Hematopoietic multipotent progenitor cell treated with erythropoietin and hydrocortisone succinate and interleukin-3 and kit ligand, for 17 days (in vitro differentiated cells): ENCODE results near the gene ADD2.
"Not testable (repeated sequence)": the region's sequence is repeated elsewhere in the genome, so short reads cannot be mapped to it uniquely, and the experiment has no call there.

Experiments
- DNase-seq: peaks from one replicate; pipeline ENCODE4 v3.0.0-alpha.2; 2015; ENCODE audit warnings: low spot score

The ADD2 gene

GRCh38 chr2:70748002-70748784 is 19.8 kb downstream of the ADD2 start:
- no peak for DNase-seq

GRCh38 chr2:70747284-70747683 is 20.7 kb downstream of the ADD2 start:
- DNase-seq, result no peak

GRCh38 chr2:70746094-70746974 is 21.7 kb downstream of the ADD2 start:
- DNase-seq, result no peak

GRCh38 chr2:70745276-70745825 is 22.6 kb downstream of the ADD2 start:
- no peak for DNase-seq

- no peak for DNase-seq
Measured at GRCh38 chr2:70744397-70744796, 23.6 kb downstream of the ADD2 start.

GRCh38 chr2:70743677-70744076 is 24.3 kb downstream of the ADD2 start:
- no peak for DNase-seq

- DNase-seq, result no peak
Measured at GRCh38 chr2:70743068-70743467, 24.9 kb downstream of the ADD2 start.

GRCh38 chr2:70739492-70739891 is 28.5 kb downstream of the ADD2 start:
- DNase-seq, result not testable (repeated sequence)

GRCh38 chr2:70738159-70738558 is 29.8 kb downstream of the ADD2 start:
- DNase-seq, result no peak

GRCh38 chr2:70735071-70735470 is 32.9 kb downstream of the ADD2 start:
- no peak for DNase-seq

- DNase-seq, result no peak
Measured at GRCh38 chr2:70733646-70734180, 34.3 kb downstream of the ADD2 start.

- no peak for DNase-seq
Measured at GRCh38 chr2:70732766-70733645, 35.0 kb downstream of the ADD2 start.

- no peak for DNase-seq
Measured at GRCh38 chr2:70730730-70731129, 37.3 kb downstream of the ADD2 start.

- no peak for DNase-seq
Measured at GRCh38 chr2:70729647-70730046, 38.4 kb downstream of the ADD2 start.

- no peak for DNase-seq
Measured at GRCh38 chr2:70728128-70728527, 39.9 kb downstream of the ADD2 start.

GRCh38 chr2:70726947-70727725 is 40.9 kb downstream of the ADD2 start:
- DNase-seq, result no peak

GRCh38 chr2:70725505-70725904 is 42.5 kb downstream of the ADD2 start:
- no peak for DNase-seq

GRCh38 chr2:70724366-70724765 is 43.6 kb downstream of the ADD2 start:
- no peak for DNase-seq

- no peak for DNase-seq
Measured at GRCh38 chr2:70723286-70723885, 44.6 kb downstream of the ADD2 start.

GRCh38 chr2:70720124-70720523 is 47.9 kb downstream of the ADD2 start:
- no peak for DNase-seq
